HCT116 (cell line): ENCODE measurements around the gene SPRR2E. TPM values are rescaled to one million over a fixed set of nuclear protein-coding genes. Genes with fewer than 3 reads are reported as not detected.
A peak's percentile ranks its signal among the peaks of the same experiment; 100 is the strongest.
"Not testable (repeated sequence)": the region's sequence is repeated elsewhere in the genome, so short reads cannot be mapped to it uniquely, and the experiment has no call there.

Experiments
- ATAC-seq: fragments of 200-7000 bp; cut with Tn5 transposase; 2 replicates; pipeline ENCODE4 v1.9.1; 2020; ENCODE audit warnings: mild to moderate bottlenecking, moderate library complexity
- BruUV-seq: library from RNA; stranded (reverse); fragments of 400-500 nt; replicated peaks from 2 replicates; lab custom pipeline; 2021; lab: Mats Ljungman, UMichigan
- CTCF ChIA-PET: fragments of 300-600 bp; sonication (Branson Sonifier 250); formaldehyde crosslinking; loops from one replicate; lab custom pipeline; 2021; ENCODE audit warnings: antibody characterized with exemption; lab: Charles Lee
- POLR2A ChIA-PET: fragments of 300-600, 350-600 bp; sonication (Branson Sonifier 250); formaldehyde crosslinking; loops from one replicate; lab custom pipeline; 2021; ENCODE audit warnings: antibody characterized with exemption; lab: Charles Lee
- RAD21 ChIA-PET, 2 experiments: fragments of 300-600 bp; sonication (Branson Sonifier 250); formaldehyde crosslinking; loops; one replicate each; lab custom pipeline; 2023; ENCODE audit warnings: low total read pairs in 2 of 2; ENCODE audit not compliant: uncharacterized antibody in 2 of 2, unreplicated experiment in 2 of 2, low non-redundant PET in 1 of 2; lab: Charles Lee
- DNase-seq: peaks from one replicate; pipeline ENCODE4 v3.0.0-alpha.2; 2010; ENCODE audit warnings: low read depth, low spot score
- H2AFZ ChIP-seq: fragments of 200-600 bp; shearing (Covaris generic), sonication (generic); 2 replicates; pipeline ENCODE4 v1.6.1; 2017; ENCODE audit warnings: low read depth, mixed run types, mixed read lengths, antibody characterized with exemption, low read length; ENCODE audit not compliant: poor library complexity, severe bottlenecking
- H3K27ac ChIP-seq: 2 replicates; pipeline ENCODE4 v1.5.1; 2012; ENCODE audit warnings: low read depth, low read length
- H3K27me3 ChIP-seq: fragments of 200-600 bp; sonication (generic); 2 replicates; pipeline ENCODE4 v1.6.1; 2016; ENCODE audit warnings: mixed run types, low read length, mixed read lengths; ENCODE audit not compliant: insufficient read depth
- H3K36me3 ChIP-seq, 2 experiments: fragments of 200-500 bp in 1 of 2; fragments of 200-600 bp in 1 of 2; sonication (Bioruptor generic) in 1 of 2; sonication (generic) in 1 of 2; 2 replicates each; pipeline versions ENCODE4 v1.5.1 to v1.6.1; 2014 to 2016; ENCODE audit warnings: low read length in 2 of 2, inconsistent platforms in 1 of 2, mixed read lengths in 1 of 2, mixed run types in 1 of 2; ENCODE audit not compliant: insufficient read depth in 2 of 2, control insufficient read depth in 1 of 2
- H3K4me1 ChIP-seq, 2 experiments: fragments of 200-600 bp in 1 of 2; sonication (generic) in 1 of 2; 2 replicates each; pipeline versions ENCODE4 v1.5.1 to v1.6.1; 2012 to 2017; ENCODE audit warnings: low read length in 2 of 2, inconsistent platforms in 1 of 2, mild to moderate bottlenecking in 1 of 2, mixed read lengths in 1 of 2, mixed run types in 1 of 2, moderate library complexity in 1 of 2; ENCODE audit not compliant: insufficient read depth in 2 of 2, control insufficient read depth in 1 of 2
- H3K4me2 ChIP-seq: fragments of 200-600 bp; sonication (generic); 2 replicates; pipeline ENCODE4 v1.6.1; 2017; ENCODE audit warnings: mixed run types, low read length, mixed read lengths
- H3K4me3 ChIP-seq, 2 experiments: fragments of 200-600 bp in 1 of 2; sonication (generic) in 1 of 2; replicated peaks in 1 of 2; 2 replicates each; pipeline ENCODE4 v1.5.1; 2011 to 2016; ENCODE audit warnings: low read length in 2 of 2, control low read depth in 1 of 2, low read depth in 1 of 2, mild to moderate bottlenecking in 1 of 2, mixed read lengths in 1 of 2, mixed run types in 1 of 2
- H3K79me2 ChIP-seq: fragments of 200-600 bp; sonication (generic); 2 replicates; pipeline ENCODE4 v1.6.1; 2017; ENCODE audit warnings: mild to moderate bottlenecking, mixed run types, low read length, moderate library complexity, mixed read lengths; ENCODE audit not compliant: insufficient read depth
- H3K9ac ChIP-seq: fragments of 200-600 bp; sonication (generic); 2 replicates; pipeline ENCODE4 v1.6.1; 2016; ENCODE audit warnings: low read length, mixed read lengths
- H3K9me2 ChIP-seq: fragments of 200-600 bp; sonication (generic), shearing (Covaris generic); 2 replicates; pipeline ENCODE4 v1.6.1; 2017; ENCODE audit warnings: mixed run types, mild to moderate bottlenecking, moderate library complexity; ENCODE audit not compliant: insufficient read depth
- H3K9me3 ChIP-seq, 2 experiments: fragments of 200-500 bp in 1 of 2; fragments of 200-600 bp in 1 of 2; sonication (Bioruptor generic) in 1 of 2; sonication (generic) in 1 of 2; 2 replicates each; pipeline ENCODE4 v1.6.1; 2014 to 2017; ENCODE audit warnings: low read length in 2 of 2, mixed read lengths in 2 of 2, inconsistent platforms in 1 of 2, low read depth in 1 of 2, mild to moderate bottlenecking in 1 of 2, mixed run types in 1 of 2, moderate library complexity in 1 of 2; ENCODE audit not compliant: control insufficient read depth in 1 of 2, insufficient read depth in 1 of 2
- H4K20me1 ChIP-seq: fragments of 200-600 bp; sonication (generic), shearing (Covaris generic); 2 replicates; pipeline ENCODE4 v1.6.1; 2017; ENCODE audit warnings: mixed run types, mild to moderate bottlenecking, moderate library complexity; ENCODE audit not compliant: insufficient read depth
- CBX3 ChIP-seq: IDR thresholded peaks from 2 replicates; pipeline ENCODE4 v1.6.1; 2012; ENCODE audit warnings: low read depth
- CEBPB ChIP-seq: IDR thresholded peaks from 2 replicates; pipeline ENCODE4 v1.6.1; 2012; ENCODE audit warnings: low read depth
- CTCF ChIP-seq, 3 experiments: fragments of 200-600 bp in 1 of 3; sonication (generic) in 1 of 3; IDR thresholded peaks in 2 of 3; conservative IDR thresholded peaks in 1 of 3; 2 replicates each; pipeline ENCODE4 v1.5.1; 2012 to 2017; ENCODE audit warnings: low read depth in 2 of 3, low read length in 2 of 3, antibody characterized with exemption in 1 of 3, borderline replicate concordance in 1 of 3, control low read depth in 1 of 3, mild to moderate bottlenecking in 1 of 3, mixed read lengths in 1 of 3, mixed run types in 1 of 3, moderate library complexity in 1 of 3; ENCODE audit not compliant: insufficient read depth in 1 of 3
- EGR1 ChIP-seq: IDR thresholded peaks from 2 replicates; pipeline ENCODE4 v1.6.1; 2012; ENCODE audit warnings: low read depth
- EZH2 ChIP-seq: fragments of 200-600 bp; sonication (generic); IDR thresholded peaks from 2 replicates; pipeline ENCODE4 v1.6.1; 2017; ENCODE audit warnings: antibody characterized with exemption, mixed run types
- FOSL1 ChIP-seq: IDR thresholded peaks from 2 replicates; pipeline ENCODE4 v1.6.1; 2012; ENCODE audit warnings: low read depth
- MAX ChIP-seq: IDR thresholded peaks from 2 replicates; pipeline ENCODE4 v1.6.1; 2012
- SP1 ChIP-seq: IDR thresholded peaks from 2 replicates; pipeline ENCODE4 v1.6.1; 2012; ENCODE audit warnings: low read depth
- SRF ChIP-seq: IDR thresholded peaks from 2 replicates; pipeline ENCODE4 v1.6.1; 2012; ENCODE audit warnings: low read depth
- TCF7L2 ChIP-seq: IDR thresholded peaks from 2 replicates; pipeline ENCODE4 v1.7.0; 2011; ENCODE audit warnings: borderline replicate concordance, inconsistent platforms; ENCODE audit not compliant: insufficient read depth, insufficient read length; ENCODE audit errors: extremely low read depth
- YY1 ChIP-seq: IDR thresholded peaks from 2 replicates; pipeline ENCODE4 v1.6.1; 2011; ENCODE audit warnings: low read length, low read depth, moderate library complexity, mild to moderate bottlenecking; ENCODE audit not compliant: insufficient replicate concordance; ENCODE audit errors: extremely low read depth
- ZFX ChIP-seq: fragments of 450-650 bp; IDR thresholded peaks from 2 replicates; pipeline ENCODE4 v1.6.1; 2017
- ZNF274 ChIP-seq: fragments of 200-500 bp; sonication (Bioruptor generic); IDR thresholded peaks from 2 replicates; pipeline ENCODE4 v1.6.1; 2014; ENCODE audit warnings: mild to moderate bottlenecking, low read depth, low read length, inconsistent platforms
- intact Hi-C: fragments of 100-400 bp; cut with micrococcal nuclease; formaldehyde crosslinking; loops from 2 replicates; pipeline ENCODE4 v1.10.0; 2022
- total RNA-seq: library from RNA; stranded (reverse); gene quantifications from one replicate; pipeline ENCODE4 v1.2.1, GENCODE V29; 2021; ENCODE audit not compliant: unreplicated experiment
- TF ChIP-seq, protein P1 (sequence below): IDR thresholded peaks from 2 replicates; pipeline ENCODE4 v1.6.1; 2012

SPRR2E gene
- total RNA-seq, 1 experiment from 2014 or later = not detected

DNA sequence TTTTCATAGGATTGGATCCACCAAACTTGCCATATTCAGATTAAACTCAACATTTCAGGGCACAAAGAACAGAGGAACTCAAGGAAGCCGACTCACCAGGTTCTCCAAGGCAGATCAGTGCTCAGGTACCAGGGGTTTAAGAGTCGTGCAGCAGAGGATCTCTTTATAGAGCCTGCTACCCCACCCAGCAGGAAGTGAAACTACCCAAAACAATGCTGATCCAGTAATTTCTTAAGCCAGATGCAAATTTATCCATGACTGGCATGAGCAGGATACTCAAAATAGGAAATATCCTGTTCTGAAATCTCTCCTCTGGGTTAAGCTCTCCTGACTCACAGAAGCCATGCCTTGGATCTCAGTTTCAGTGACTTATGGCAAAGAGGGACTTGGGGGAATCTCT is 37.0 kb downstream of the SPRR2E start, which contains the start of gene SPRR2A:
TSS of gene SPRR2A (minus strand) at position 138 of the 400 bp plus-strand sequence. CDS start 777 bp downstream, outside the sequence.
- RAD21 ChIA-PET = no interaction called here
- POLR2A ChIA-PET = no interaction called here
- no TSS peak for BruUV-seq
- TF ChIP-seq CBX3 = no peak
- no peak for TF ChIP-seq MAX
- TF ChIP-seq SP1 = no peak
- TF ChIP-seq ZFX = no peak
- TF ChIP-seq CEBPB = no peak
- no peak for TF ChIP-seq EGR1
- TF ChIP-seq FOSL1 = no peak
- no peak for TF ChIP-seq TCF7L2
- TF ChIP-seq CTCF (IDR thresholded peaks at IDR 0.05 in 2 of 3, conservative IDR thresholded peaks at IDR 0.05 in 1 of 3; ENCODE audit: borderline replicate concordance in 1 of 3, insufficient read depth in 1 of 3, low read depth in 2 of 3, low read length in 2 of 3) = no peak
- TF ChIP-seq ZNF274 = no peak
- TF ChIP-seq YY1 = no peak
- TF ChIP-seq, protein P1, sequence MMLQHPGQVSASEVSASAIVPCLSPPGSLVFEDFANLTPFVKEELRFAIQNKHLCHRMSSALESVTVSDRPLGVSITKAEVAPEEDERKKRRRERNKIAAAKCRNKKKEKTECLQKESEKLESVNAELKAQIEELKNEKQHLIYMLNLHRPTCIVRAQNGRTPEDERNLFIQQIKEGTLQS = no peak
- TF ChIP-seq SRF = no peak
- no peak for TF ChIP-seq EZH2
- Histone ChIP-seq H3K36me3 (no peaks in the 10 kb centered on the region), H3K9me2 (no peaks in the 10 kb centered on the region), H3K27ac (no peak within 1 kb of the TSS), H3K4me1 (no peaks in the 10 kb centered on the region), H3K9ac (no peak within 1 kb of the TSS), H3K9me3 (no peaks in the 10 kb centered on the region), H4K20me1 (no peaks in the 10 kb centered on the region), H3K4me3 (no peak within 1 kb of the TSS), H3K4me2 (no peak within 1 kb of the TSS), H3K79me2 (no peaks in the 10 kb centered on the region), H3K27me3 (peaks cover 31% of the 10 kb centered on the region), H2AFZ (no peak within 1 kb of the TSS)
- CTCF ChIA-PET = interaction anchor here (1.5 kb wide), 1 partner anchor 10 kb away, joined by 4 read pairs; no protein-coding TSS in a partner anchor
- intact Hi-C loops = no loop called here
- DNase-seq = no peak
- ATAC-seq = no peak

DNA sequence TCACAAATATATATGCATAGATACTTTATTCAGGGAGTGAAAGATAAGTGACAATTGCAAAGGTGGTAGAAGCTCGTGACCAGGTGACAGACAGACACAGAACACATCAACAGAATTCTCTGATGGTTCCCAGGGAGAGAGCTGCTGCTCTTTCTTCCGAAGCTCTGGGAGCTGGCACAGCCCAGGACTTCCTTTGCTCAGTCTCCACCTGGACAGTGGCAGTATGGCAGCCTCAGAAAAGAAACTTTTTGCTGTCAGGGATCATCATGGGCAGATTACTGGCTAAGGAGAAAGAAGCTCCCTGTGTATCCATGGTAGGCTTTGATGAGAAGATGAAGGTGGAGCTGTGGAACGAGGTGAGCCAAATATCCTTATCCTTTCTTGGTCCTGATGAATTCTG is 38.2 kb downstream of the SPRR2E start:
- H3K4me3 ChIP-seq, DNase-seq, H4K20me1 ChIP-seq, H3K9me3 ChIP-seq, H3K36me3 ChIP-seq, CTCF ChIA-PET, intact Hi-C loops, H3K9me2 ChIP-seq, H3K79me2 ChIP-seq, H2AFZ ChIP-seq, RAD21 ChIA-PET, BruUV-seq, H3K4me1 ChIP-seq, H3K27ac ChIP-seq, H3K9ac ChIP-seq, POLR2A ChIA-PET, H3K4me2 ChIP-seq: not testable (repeated sequence)
- peak; percentile 53; the same call in 1 of the 2 replicates for ATAC-seq
- H3K27me3 ChIP-seq = peaks cover 27% of the 10 kb centered on the region
